ENCODE measurements around the gene LMF1.

GRCh38 chr16:998615-999014, 27.8 kb upstream of the LMF1 start:
- no peak for TF ChIP-seq POLR2A (IDR thresholded peaks at IDR 0.05; ENCODE audit: low read depth, low read length)
- TF ChIP-seq POLR2AphosphoS5 (IDR thresholded peaks at IDR 0.05; ENCODE audit: low read depth, low read length): no peak
- no peak for TF ChIP-seq SPI1 (IDR thresholded peaks at IDR 0.05; ENCODE audit: low read depth, low read length)
- no peak for TF ChIP-seq TAF1 (IDR thresholded peaks at IDR 0.05; ENCODE audit: low read depth, low read length)

All from GM12891 (cell line).